Panc1 (cell line): ENCODE results near the gene OTUD7B. TPM values are rescaled to one million over a fixed set of nuclear protein-coding genes. Genes with fewer than 3 reads are reported as not detected.

Experiments used
- ATAC-seq: fragments of 200-7000 bp; cut with Tn5 transposase; 2 replicates; pipeline ENCODE4 v1.9.1; 2020; ENCODE audit warnings: mild to moderate bottlenecking, moderate library complexity
- BruUV-seq: library from RNA; stranded (reverse); fragments of 400-500 nt; replicated peaks from 2 replicates; lab custom pipeline; 2021; lab: Mats Ljungman, UMichigan
- CTCF ChIA-PET: fragments of 300-600 bp; sonication (Branson Sonifier 250); formaldehyde crosslinking; loops from one replicate; lab custom pipeline; 2022; ENCODE audit warnings: antibody characterized with exemption; lab: Charles Lee
- POLR2A ChIA-PET: fragments of 300-600 bp; sonication (Branson Sonifier 250); formaldehyde crosslinking; loops from one replicate; lab custom pipeline; 2022; ENCODE audit warnings: antibody characterized with exemption; lab: Charles Lee
- DNase-seq: peaks from one replicate; pipeline ENCODE4 v3.0.0-alpha.2; 2010; ENCODE audit warnings: low read depth, low spot score
- H3K27ac ChIP-seq: 2 replicates; pipeline ENCODE4 v1.5.1; 2011; ENCODE audit warnings: mild to moderate bottlenecking, low read length, inconsistent platforms
- H3K27me3 ChIP-seq: fragments of 200-500 bp; sonication (Bioruptor generic); 2 replicates; pipeline ENCODE4 v1.6.0; 2014; ENCODE audit warnings: low read length, inconsistent platforms; ENCODE audit not compliant: control insufficient read depth, insufficient read depth
- H3K36me3 ChIP-seq: fragments of 200-500 bp; sonication (Bioruptor generic); 2 replicates; pipeline ENCODE4 v1.5.1; 2014; ENCODE audit warnings: inconsistent platforms, mild to moderate bottlenecking, low read length, moderate library complexity; ENCODE audit not compliant: control insufficient read depth, insufficient read depth
- H3K4me1 ChIP-seq: 2 replicates; pipeline ENCODE4 v1.5.1; 2011; ENCODE audit warnings: inconsistent platforms, mild to moderate bottlenecking, low read length, moderate library complexity; ENCODE audit not compliant: control insufficient read depth, insufficient read depth
- H3K4me3 ChIP-seq, 2 experiments: 2 replicates each; pipeline ENCODE4 v1.5.1; 2011 to 2012; ENCODE audit warnings: low read depth in 2 of 2, low read length in 2 of 2, mild to moderate bottlenecking in 2 of 2, inconsistent platforms in 1 of 2, moderate library complexity in 1 of 2
- H3K9me3 ChIP-seq: fragments of 200-500 bp; sonication (Bioruptor generic); 2 replicates; pipeline ENCODE4 v1.5.1; 2014; ENCODE audit warnings: low read depth, mild to moderate bottlenecking, inconsistent platforms, low read length, moderate library complexity; ENCODE audit not compliant: control insufficient read depth, insufficient read depth
- POLR2AphosphoS5 ChIP-seq: IDR thresholded peaks from 2 replicates; pipeline ENCODE4 v1.6.1; 2012; ENCODE audit warnings: mild to moderate bottlenecking, low read depth, low read length, moderate library complexity
- SIN3A ChIP-seq: IDR thresholded peaks from 2 replicates; pipeline ENCODE4 v1.6.1; 2012; ENCODE audit warnings: low read depth, mild to moderate bottlenecking, low read length, moderate library complexity, borderline replicate concordance; ENCODE audit not compliant: insufficient read depth
- TCF7L2 ChIP-seq: IDR thresholded peaks from 2 replicates; pipeline ENCODE4 v1.6.1; 2011; ENCODE audit warnings: mild to moderate bottlenecking, low read depth, low read length, inconsistent platforms
- in situ Hi-C: cut with HindIII; loops from 2 replicates; pipeline ENCODE4 v1.10.0; 2016; ENCODE audit warnings: low sequenced_read_pairs, low pct_unique_long_range_greater_than_20kb
- intact Hi-C: fragments of 100-400 bp; cut with micrococcal nuclease; formaldehyde crosslinking; loops from one replicate; pipeline ENCODE4 v1.10.0; 2022; ENCODE audit not compliant: unreplicated experiment
- total RNA-seq: library from RNA; stranded (reverse); gene quantifications from one replicate; pipeline ENCODE4 v1.2.1, GENCODE V29; 2021; ENCODE audit not compliant: unreplicated experiment
- TF ChIP-seq, protein P1 (sequence below): fragments of 450-650 bp; IDR thresholded peaks from 2 replicates; pipeline ENCODE4 v1.5.1; 2017; ENCODE audit warnings: mild to moderate bottlenecking
- TF ChIP-seq, protein P2 (sequence below), 2 experiments: IDR thresholded peaks; 2 replicates each; pipeline ENCODE4 v1.6.1; 2011 to 2012; ENCODE audit warnings: low read depth in 2 of 2, control low read depth in 1 of 2, low read length in 1 of 2, mild to moderate bottlenecking in 1 of 2, moderate library complexity in 1 of 2; ENCODE audit not compliant: insufficient read depth in 1 of 2

The OTUD7B gene
- total RNA-seq, 1 experiment from 2014 or later: 24.1 TPM

DNA sequence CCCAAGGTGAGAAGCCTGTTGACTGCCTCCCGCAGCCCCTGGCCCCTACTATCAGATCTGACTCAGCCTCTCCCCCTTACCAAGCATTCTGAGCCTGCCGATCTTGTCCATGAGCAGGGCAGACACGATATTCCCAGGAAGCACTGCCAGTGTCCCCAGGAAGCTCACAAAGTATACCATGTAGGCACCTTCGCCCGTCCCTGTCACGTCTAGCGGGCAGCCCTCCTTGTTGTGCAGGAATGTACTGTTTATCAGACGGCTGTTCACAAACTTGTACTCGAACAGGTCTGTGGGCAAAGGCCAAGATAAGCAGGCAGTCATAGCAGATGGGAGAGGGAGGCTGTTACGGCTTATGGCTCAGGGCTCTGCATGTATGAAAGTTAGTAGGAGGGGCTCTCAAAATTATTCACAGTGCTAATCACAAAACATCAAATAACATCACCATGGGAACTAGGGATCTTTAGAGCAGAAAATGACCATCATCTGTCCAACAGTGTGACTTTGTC lies 103.9 kb downstream of the OTUD7B start:
- H3K4me1 ChIP-seq: no peaks in the 10 kb centered on the region
- ChIA-PET CTCF (no interaction called here), POLR2A (no interaction called here)
- ATAC-seq (0 out of 2 replicates have a peak, but pooled peaks have one; percentile 11), DNase-seq (no peak)
- no peak overlapping the region for H3K27ac ChIP-seq
- intact Hi-C loops (no loop called here), in situ Hi-C loops (no loop called here)
- H3K4me3 ChIP-seq: no peak overlapping the region
- no peaks in the 10 kb centered on the region for H3K9me3 ChIP-seq
- BruUV-seq: no TSS peak
- H3K36me3 ChIP-seq: no peaks in the 10 kb centered on the region
- TF ChIP-seq, protein P1, sequence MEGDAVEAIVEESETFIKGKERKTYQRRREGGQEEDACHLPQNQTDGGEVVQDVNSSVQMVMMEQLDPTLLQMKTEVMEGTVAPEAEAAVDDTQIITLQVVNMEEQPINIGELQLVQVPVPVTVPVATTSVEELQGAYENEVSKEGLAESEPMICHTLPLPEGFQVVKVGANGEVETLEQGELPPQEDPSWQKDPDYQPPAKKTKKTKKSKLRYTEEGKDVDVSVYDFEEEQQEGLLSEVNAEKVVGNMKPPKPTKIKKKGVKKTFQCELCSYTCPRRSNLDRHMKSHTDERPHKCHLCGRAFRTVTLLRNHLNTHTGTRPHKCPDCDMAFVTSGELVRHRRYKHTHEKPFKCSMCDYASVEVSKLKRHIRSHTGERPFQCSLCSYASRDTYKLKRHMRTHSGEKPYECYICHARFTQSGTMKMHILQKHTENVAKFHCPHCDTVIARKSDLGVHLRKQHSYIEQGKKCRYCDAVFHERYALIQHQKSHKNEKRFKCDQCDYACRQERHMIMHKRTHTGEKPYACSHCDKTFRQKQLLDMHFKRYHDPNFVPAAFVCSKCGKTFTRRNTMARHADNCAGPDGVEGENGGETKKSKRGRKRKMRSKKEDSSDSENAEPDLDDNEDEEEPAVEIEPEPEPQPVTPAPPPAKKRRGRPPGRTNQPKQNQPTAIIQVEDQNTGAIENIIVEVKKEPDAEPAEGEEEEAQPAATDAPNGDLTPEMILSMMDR: no peak
- TF ChIP-seq TCF7L2 (no peak), POLR2AphosphoS5 (no peak), SIN3A (no peak)
- TF ChIP-seq, protein P2, sequence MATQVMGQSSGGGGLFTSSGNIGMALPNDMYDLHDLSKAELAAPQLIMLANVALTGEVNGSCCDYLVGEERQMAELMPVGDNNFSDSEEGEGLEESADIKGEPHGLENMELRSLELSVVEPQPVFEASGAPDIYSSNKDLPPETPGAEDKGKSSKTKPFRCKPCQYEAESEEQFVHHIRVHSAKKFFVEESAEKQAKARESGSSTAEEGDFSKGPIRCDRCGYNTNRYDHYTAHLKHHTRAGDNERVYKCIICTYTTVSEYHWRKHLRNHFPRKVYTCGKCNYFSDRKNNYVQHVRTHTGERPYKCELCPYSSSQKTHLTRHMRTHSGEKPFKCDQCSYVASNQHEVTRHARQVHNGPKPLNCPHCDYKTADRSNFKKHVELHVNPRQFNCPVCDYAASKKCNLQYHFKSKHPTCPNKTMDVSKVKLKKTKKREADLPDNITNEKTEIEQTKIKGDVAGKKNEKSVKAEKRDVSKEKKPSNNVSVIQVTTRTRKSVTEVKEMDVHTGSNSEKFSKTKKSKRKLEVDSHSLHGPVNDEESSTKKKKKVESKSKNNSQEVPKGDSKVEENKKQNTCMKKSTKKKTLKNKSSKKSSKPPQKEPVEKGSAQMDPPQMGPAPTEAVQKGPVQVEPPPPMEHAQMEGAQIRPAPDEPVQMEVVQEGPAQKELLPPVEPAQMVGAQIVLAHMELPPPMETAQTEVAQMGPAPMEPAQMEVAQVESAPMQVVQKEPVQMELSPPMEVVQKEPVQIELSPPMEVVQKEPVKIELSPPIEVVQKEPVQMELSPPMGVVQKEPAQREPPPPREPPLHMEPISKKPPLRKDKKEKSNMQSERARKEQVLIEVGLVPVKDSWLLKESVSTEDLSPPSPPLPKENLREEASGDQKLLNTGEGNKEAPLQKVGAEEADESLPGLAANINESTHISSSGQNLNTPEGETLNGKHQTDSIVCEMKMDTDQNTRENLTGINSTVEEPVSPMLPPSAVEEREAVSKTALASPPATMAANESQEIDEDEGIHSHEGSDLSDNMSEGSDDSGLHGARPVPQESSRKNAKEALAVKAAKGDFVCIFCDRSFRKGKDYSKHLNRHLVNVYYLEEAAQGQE (IDR thresholded peaks at IDR 0.05; ENCODE audit: insufficient read depth in 1 of 2, low read depth in 2 of 2, low read length in 1 of 2): no peak
- no peaks in the 10 kb centered on the region for H3K27me3 ChIP-seq

DNA sequence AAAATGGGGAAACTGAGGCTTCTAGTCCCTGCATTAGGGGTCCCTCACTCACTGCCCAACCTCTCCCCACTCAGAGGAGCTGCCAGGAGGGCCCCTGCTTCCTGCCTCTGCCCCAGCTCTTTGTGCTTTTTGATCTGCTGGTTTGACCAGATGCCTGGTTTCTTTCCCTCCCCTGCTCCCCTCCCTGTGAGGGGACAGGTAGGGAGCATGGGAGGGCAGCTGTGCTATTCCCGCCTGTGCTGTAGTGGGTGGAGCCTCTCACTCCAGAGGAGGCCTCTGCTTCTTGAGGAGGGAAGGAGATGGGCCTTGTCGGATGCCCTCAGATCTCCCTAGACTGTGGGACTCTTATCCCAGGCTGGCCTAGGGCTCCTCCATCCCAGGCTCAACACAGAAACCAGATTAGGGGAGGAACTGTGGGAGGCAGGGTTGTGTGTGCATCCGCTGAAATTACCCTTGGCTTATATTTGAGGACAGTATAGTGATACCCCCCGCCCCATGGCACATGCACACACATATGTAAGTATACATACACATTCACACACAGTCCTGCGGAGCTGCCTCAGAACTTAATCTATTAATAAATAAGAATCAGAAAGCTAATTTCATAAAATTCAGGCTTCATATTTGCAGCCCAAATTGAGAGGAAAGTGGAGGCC lies 106.6 kb downstream of the OTUD7B start:
- H3K9me3 ChIP-seq: no peaks in the 10 kb centered on the region
- DNase-seq (no peak), ATAC-seq (no peak)
- intact Hi-C loops (no loop called here), in situ Hi-C loops (no loop called here)
- no TSS peak for BruUV-seq
- H3K4me1 ChIP-seq: peaks cover 6% of the 10 kb centered on the region
- CTCF ChIA-PET: no interaction called here
- TF ChIP-seq, protein P2 (IDR thresholded peaks at IDR 0.05; ENCODE audit: insufficient read depth in 1 of 2, low read depth in 2 of 2, low read length in 1 of 2): no peak
- TF ChIP-seq POLR2AphosphoS5 (no peak), SIN3A (no peak), TCF7L2 (no peak)
- TF ChIP-seq, protein P1: no peak
- no peak overlapping the region for H3K27ac ChIP-seq
- no peaks in the 10 kb centered on the region for H3K27me3 ChIP-seq
- H3K36me3 ChIP-seq: no peaks in the 10 kb centered on the region
- no peak overlapping the region for H3K4me3 ChIP-seq
- POLR2A ChIA-PET: no interaction called here
